Ovary (tissue), 3 donors: ENCODE results near the gene OCA2.

Experiments
- POLR2A ChIP-seq: fragments of 450-650 bp; IDR thresholded peaks from one replicate; pipeline ENCODE4 v1.6.1; 2017; ENCODE audit warnings: antibody characterized with exemption, mild to moderate bottlenecking, moderate library complexity
- TF ChIP-seq, protein P1 (sequence below), 3 donors: fragments of 450-650 bp in 2 of 3; fragments of 200-600 bp in 1 of 3; IDR thresholded peaks; one replicate each; pipeline versions ENCODE4 v1.5.1 to v1.8.0; 2016 to 2022; ENCODE audit warnings: antibody characterized with exemption in 3 of 3, mild to moderate bottlenecking in 1 of 3
- donor health status: DM: no; HTN: no; CAD: no.

DNA sequence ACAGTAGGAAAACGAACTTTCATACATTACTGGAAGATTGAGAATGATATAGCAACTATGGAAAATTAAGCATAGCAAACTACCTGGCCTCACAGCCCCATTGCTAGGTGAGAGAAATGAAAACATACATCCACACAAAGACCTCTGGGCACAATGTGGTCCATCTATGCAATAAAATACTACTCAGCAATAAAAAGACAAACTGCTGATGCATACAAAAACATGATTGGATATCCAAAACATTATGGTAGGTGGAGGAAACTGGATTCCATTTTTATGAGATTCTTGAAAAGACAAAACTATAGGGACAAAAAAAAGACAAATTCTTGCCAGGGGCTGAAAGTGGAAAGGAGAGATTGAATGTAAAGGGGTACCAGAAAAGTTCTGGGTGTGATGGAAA is 308.8 kb downstream of the OCA2 start:
- TF ChIP-seq, protein P1, sequence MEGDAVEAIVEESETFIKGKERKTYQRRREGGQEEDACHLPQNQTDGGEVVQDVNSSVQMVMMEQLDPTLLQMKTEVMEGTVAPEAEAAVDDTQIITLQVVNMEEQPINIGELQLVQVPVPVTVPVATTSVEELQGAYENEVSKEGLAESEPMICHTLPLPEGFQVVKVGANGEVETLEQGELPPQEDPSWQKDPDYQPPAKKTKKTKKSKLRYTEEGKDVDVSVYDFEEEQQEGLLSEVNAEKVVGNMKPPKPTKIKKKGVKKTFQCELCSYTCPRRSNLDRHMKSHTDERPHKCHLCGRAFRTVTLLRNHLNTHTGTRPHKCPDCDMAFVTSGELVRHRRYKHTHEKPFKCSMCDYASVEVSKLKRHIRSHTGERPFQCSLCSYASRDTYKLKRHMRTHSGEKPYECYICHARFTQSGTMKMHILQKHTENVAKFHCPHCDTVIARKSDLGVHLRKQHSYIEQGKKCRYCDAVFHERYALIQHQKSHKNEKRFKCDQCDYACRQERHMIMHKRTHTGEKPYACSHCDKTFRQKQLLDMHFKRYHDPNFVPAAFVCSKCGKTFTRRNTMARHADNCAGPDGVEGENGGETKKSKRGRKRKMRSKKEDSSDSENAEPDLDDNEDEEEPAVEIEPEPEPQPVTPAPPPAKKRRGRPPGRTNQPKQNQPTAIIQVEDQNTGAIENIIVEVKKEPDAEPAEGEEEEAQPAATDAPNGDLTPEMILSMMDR (IDR thresholded peaks at IDR 0.05): no peak
- TF ChIP-seq POLR2A: no peak
